H1 (cell line): ENCODE measurements around the gene SLC1A6. TPM values are rescaled to one million over a fixed set of nuclear protein-coding genes. Genes with fewer than 3 reads are reported as not detected.

Experiments used
- ASH2L ChIP-seq: fragments of 200-600, 300-600 bp; sonication (generic); IDR thresholded peaks from one replicate; pipeline ENCODE4 v1.7.1; 2017; ENCODE audit warnings: low read length
- BRCA1 ChIP-seq: IDR thresholded peaks from 2 replicates; pipeline ENCODE4 v1.6.1; 2012; ENCODE audit warnings: low read depth, low read length, improper control_type of control experiment
- CBX5 ChIP-seq: fragments of 300-800, 300-1000 bp; sonication (generic); IDR thresholded peaks from 2 replicates; pipeline ENCODE4 v1.7.1; 2016; ENCODE audit warnings: antibody characterized with exemption, low read length, low read depth
- CHD2 ChIP-seq: IDR thresholded peaks from 2 replicates; pipeline ENCODE4 v1.6.1; 2012; ENCODE audit warnings: low read length, improper control_type of control experiment
- FOSL1 ChIP-seq: IDR thresholded peaks from 2 replicates; pipeline ENCODE4 v1.6.1; 2011; ENCODE audit warnings: mild to moderate bottlenecking, low read depth, low read length, moderate library complexity; ENCODE audit not compliant: insufficient read depth
- HDAC2 ChIP-seq, 2 experiments: fragments of 300-600 bp in 1 of 2; sonication (generic) in 1 of 2; IDR thresholded peaks; 2 replicates each; pipeline ENCODE4 v1.6.1; 2011 to 2012; ENCODE audit warnings: low read depth in 2 of 2, low read length in 2 of 2, mild to moderate bottlenecking in 2 of 2, moderate library complexity in 2 of 2, borderline replicate concordance in 1 of 2, inconsistent platforms in 1 of 2
- JUN ChIP-seq: IDR thresholded peaks from 2 replicates; pipeline ENCODE4 v1.6.1; 2011; ENCODE audit warnings: low read depth, mild to moderate bottlenecking, improper control_type of control experiment, low read length
- KDM1A ChIP-seq: fragments of 200-600, 300-600 bp; sonication (generic); IDR thresholded peaks from 2 replicates; pipeline ENCODE4 v1.7.1; 2016; ENCODE audit warnings: mild to moderate bottlenecking, low read length, borderline replicate concordance
- RAD21 ChIP-seq, 2 experiments: IDR thresholded peaks in 1 of 2; conservative IDR thresholded peaks in 1 of 2; 2 replicates each; pipeline ENCODE4 v1.6.1; 2011; ENCODE audit warnings: low read depth in 2 of 2, low read length in 2 of 2, improper control_type of control experiment in 1 of 2, inconsistent platforms in 1 of 2, mild to moderate bottlenecking in 1 of 2, moderate library complexity in 1 of 2
- polyA plus RNA-seq, 7 experiments: library from polyadenylated mRNA; depleted of rRNA in 3 of 7; stranded (reverse) in 5 of 7; unstranded in 2 of 7; fragments of >200 nt in 5 of 7; fragments of 200-250 nt in 2 of 7; gene quantifications; 1 replicate in 5 of 7; 2 replicates in 1 of 7; 4 replicates in 1 of 7; pipeline versions ENCODE4 v1.2.1 to v1.2.3, GENCODE V29; 2011 to 2013; ENCODE audit warnings: missing spikeins in 2 of 7, mixed read lengths in 2 of 7
- total RNA-seq: library from RNA; stranded (reverse); fragmentation: NEBNext Ultra II Directional; extraction: Animal tissue kit (Norgen Biotek cat#: 25700); gene quantifications from 2 replicates; pipeline ENCODE4 v1.2.1, GENCODE V29; 2021
- TF ChIP-seq, protein P1 (sequence below): fragments of 300-600 bp; sonication (generic); IDR thresholded peaks from 2 replicates; pipeline ENCODE4 v1.7.1; 2012; ENCODE audit warnings: low read length, moderate library complexity, mild to moderate bottlenecking, inconsistent platforms; ENCODE audit not compliant: insufficient replicate concordance

SLC1A6 gene
- total and polyA plus RNA-seq, 2 of the 8 experiments (the other 6 are each of a cell fraction or from before 2014, with no cell fraction given) = 14.0 to 26.6 TPM

DNA sequence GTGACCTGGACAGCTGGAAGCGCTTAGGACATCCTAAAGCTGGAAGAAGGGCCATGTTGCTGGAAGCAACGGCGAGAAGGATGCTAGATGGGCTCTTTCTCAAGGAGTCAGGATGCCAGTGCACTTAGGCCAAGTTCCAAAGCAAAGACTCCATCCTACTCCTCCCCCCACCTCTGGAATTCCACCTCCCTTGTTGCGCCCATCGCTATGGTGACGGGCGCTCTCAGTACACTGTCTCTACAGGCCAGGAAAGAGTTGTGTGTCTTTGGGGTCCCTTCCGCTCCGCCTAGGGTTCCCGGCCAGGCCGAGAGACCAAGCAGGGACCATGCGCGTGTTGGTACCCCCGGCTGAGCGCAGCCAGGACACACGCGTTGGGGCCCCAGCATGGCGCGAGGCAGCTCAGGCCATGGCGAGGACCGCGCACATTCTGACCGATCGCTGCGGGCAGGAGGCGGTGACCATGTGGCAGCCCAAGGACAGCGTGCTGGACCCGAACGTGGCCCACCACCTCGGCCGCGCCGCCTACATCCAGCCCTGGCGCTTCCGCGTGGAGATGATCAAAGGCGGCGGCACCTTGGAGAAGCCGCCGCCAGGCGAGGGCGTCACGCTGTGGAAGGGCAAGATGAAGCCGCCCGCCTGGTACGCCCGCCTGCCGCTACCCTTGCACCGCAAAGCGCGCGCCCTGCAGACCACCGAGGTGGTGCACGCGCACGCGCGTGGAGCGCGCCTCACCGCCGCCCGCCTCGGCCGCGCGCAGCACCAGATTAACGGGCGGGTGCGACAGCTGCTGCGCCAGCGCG, 31.0 kb upstream of the SLC1A6 start (continued):
- TF ChIP-seq ASH2L (no peak), FOSL1 (no peak), HDAC2 (IDR thresholded peaks at IDR 0.05; ENCODE audit: borderline replicate concordance in 1 of 2, low read depth in 2 of 2, low read length in 2 of 2) (no peak; a peak in 1 of 4 replicates), CHD2 (no peak), CBX5 (no peak), RAD21 (IDR thresholded peaks at IDR 0.05 in 1 of 2, conservative IDR thresholded peaks at IDR 0.05 in 1 of 2; ENCODE audit: low read depth in 2 of 2, low read length in 2 of 2) (no peak), BRCA1 (no peak), JUN (no peak), KDM1A (no peak)
- TF ChIP-seq, protein P1, sequence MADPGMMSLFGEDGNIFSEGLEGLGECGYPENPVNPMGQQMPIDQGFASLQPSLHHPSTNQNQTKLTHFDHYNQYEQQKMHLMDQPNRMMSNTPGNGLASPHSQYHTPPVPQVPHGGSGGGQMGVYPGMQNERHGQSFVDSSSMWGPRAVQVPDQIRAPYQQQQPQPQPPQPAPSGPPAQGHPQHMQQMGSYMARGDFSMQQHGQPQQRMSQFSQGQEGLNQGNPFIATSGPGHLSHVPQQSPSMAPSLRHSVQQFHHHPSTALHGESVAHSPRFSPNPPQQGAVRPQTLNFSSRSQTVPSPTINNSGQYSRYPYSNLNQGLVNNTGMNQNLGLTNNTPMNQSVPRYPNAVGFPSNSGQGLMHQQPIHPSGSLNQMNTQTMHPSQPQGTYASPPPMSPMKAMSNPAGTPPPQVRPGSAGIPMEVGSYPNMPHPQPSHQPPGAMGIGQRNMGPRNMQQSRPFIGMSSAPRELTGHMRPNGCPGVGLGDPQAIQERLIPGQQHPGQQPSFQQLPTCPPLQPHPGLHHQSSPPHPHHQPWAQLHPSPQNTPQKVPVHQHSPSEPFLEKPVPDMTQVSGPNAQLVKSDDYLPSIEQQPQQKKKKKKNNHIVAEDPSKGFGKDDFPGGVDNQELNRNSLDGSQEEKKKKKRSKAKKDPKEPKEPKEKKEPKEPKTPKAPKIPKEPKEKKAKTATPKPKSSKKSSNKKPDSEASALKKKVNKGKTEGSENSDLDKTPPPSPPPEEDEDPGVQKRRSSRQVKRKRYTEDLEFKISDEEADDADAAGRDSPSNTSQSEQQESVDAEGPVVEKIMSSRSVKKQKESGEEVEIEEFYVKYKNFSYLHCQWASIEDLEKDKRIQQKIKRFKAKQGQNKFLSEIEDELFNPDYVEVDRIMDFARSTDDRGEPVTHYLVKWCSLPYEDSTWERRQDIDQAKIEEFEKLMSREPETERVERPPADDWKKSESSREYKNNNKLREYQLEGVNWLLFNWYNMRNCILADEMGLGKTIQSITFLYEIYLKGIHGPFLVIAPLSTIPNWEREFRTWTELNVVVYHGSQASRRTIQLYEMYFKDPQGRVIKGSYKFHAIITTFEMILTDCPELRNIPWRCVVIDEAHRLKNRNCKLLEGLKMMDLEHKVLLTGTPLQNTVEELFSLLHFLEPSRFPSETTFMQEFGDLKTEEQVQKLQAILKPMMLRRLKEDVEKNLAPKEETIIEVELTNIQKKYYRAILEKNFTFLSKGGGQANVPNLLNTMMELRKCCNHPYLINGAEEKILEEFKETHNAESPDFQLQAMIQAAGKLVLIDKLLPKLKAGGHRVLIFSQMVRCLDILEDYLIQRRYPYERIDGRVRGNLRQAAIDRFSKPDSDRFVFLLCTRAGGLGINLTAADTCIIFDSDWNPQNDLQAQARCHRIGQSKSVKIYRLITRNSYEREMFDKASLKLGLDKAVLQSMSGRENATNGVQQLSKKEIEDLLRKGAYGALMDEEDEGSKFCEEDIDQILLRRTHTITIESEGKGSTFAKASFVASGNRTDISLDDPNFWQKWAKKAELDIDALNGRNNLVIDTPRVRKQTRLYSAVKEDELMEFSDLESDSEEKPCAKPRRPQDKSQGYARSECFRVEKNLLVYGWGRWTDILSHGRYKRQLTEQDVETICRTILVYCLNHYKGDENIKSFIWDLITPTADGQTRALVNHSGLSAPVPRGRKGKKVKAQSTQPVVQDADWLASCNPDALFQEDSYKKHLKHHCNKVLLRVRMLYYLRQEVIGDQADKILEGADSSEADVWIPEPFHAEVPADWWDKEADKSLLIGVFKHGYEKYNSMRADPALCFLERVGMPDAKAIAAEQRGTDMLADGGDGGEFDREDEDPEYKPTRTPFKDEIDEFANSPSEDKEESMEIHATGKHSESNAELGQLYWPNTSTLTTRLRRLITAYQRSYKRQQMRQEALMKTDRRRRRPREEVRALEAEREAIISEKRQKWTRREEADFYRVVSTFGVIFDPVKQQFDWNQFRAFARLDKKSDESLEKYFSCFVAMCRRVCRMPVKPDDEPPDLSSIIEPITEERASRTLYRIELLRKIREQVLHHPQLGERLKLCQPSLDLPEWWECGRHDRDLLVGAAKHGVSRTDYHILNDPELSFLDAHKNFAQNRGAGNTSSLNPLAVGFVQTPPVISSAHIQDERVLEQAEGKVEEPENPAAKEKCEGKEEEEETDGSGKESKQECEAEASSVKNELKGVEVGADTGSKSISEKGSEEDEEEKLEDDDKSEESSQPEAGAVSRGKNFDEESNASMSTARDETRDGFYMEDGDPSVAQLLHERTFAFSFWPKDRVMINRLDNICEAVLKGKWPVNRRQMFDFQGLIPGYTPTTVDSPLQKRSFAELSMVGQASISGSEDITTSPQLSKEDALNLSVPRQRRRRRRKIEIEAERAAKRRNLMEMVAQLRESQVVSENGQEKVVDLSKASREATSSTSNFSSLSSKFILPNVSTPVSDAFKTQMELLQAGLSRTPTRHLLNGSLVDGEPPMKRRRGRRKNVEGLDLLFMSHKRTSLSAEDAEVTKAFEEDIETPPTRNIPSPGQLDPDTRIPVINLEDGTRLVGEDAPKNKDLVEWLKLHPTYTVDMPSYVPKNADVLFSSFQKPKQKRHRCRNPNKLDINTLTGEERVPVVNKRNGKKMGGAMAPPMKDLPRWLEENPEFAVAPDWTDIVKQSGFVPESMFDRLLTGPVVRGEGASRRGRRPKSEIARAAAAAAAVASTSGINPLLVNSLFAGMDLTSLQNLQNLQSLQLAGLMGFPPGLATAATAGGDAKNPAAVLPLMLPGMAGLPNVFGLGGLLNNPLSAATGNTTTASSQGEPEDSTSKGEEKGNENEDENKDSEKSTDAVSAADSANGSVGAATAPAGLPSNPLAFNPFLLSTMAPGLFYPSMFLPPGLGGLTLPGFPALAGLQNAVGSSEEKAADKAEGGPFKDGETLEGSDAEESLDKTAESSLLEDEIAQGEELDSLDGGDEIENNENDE = no peak
